ENCODE data around the gene CARD8.

DNA sequence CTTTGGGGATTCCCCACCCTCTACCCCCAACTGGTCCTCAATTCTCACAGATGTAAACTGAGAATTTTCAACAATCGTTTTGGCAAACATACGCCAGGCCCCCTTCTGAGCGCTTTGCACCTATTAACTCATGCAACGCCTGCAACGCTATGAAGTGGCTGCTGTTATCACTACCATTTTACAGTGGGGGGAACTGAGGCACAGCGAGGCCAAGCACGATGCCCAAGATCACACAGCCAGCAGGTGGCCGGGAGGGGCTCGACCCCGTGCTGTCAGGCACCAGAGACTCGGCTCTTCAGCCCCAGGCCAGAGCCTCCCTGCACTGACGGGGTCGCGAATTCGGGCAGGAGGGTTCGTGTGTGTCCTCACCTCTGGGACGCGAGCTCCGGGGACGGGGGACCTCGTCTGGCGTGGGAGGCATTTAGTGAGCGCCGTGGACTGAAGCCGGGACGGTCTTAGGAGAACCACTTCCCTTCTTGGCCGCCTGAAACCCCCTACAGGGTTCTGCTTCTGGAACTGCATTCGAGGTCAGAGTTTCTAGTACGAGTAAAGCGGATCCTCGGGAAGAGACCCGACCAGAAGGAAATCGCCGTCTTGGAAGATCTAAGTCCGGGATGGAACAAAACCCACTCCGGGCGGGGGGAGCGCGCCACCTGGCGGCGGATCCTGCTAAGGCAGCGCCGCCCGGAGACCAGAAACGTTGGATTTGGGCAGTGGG lies 35.2 kb upstream of the CARD8 start:
- TF ChIP-seq MXI1 (IDR thresholded peaks at IDR 0.05; ENCODE audit: low read depth, low read length) (no peak), EZH2 (IDR thresholded peaks at IDR 0.05; ENCODE audit: borderline replicate concordance, control insufficient read depth, low read depth, low read length) (no peak), YY1 (IDR thresholded peaks at IDR 0.05; ENCODE audit: low read depth, low read length) (peak; percentile 60; the same call in 1 of the 2 replicates), SP1 (IDR thresholded peaks at IDR 0.05; ENCODE audit: low read depth, low read length) (no peak), RB1 (IDR thresholded peaks at IDR 0.05; ENCODE audit: borderline replicate concordance) (no peak), HCFC1 (IDR thresholded peaks at IDR 0.05; ENCODE audit: low read length) (no peak), POU2F2 (IDR thresholded peaks at IDR 0.05; ENCODE audit: borderline replicate concordance, low read depth, low read length) (no peak), POLR2A (IDR thresholded peaks at IDR 0.05; ENCODE audit: low read depth, low read length) (no peak), FOXM1 (IDR thresholded peaks at IDR 0.05; ENCODE audit: low read depth, low read length) (no peak), JUNB (IDR thresholded peaks at IDR 0.05) (no peak), GABPA (IDR thresholded peaks at IDR 0.05; ENCODE audit: low read depth) (no peak)
- TF ChIP-seq, protein P1, sequence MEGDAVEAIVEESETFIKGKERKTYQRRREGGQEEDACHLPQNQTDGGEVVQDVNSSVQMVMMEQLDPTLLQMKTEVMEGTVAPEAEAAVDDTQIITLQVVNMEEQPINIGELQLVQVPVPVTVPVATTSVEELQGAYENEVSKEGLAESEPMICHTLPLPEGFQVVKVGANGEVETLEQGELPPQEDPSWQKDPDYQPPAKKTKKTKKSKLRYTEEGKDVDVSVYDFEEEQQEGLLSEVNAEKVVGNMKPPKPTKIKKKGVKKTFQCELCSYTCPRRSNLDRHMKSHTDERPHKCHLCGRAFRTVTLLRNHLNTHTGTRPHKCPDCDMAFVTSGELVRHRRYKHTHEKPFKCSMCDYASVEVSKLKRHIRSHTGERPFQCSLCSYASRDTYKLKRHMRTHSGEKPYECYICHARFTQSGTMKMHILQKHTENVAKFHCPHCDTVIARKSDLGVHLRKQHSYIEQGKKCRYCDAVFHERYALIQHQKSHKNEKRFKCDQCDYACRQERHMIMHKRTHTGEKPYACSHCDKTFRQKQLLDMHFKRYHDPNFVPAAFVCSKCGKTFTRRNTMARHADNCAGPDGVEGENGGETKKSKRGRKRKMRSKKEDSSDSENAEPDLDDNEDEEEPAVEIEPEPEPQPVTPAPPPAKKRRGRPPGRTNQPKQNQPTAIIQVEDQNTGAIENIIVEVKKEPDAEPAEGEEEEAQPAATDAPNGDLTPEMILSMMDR (IDR thresholded peaks at IDR 0.05 in 2 of 3, conservative IDR thresholded peaks at IDR 0.05 in 1 of 3; ENCODE audit: control insufficient read depth in 2 of 3, extremely low read depth in 1 of 3, insufficient read depth in 1 of 3, low read depth in 3 of 3, low read length in 3 of 3), result peak; percentile 84 to 97 (median 96)
- TF ChIP-seq, protein P2, sequence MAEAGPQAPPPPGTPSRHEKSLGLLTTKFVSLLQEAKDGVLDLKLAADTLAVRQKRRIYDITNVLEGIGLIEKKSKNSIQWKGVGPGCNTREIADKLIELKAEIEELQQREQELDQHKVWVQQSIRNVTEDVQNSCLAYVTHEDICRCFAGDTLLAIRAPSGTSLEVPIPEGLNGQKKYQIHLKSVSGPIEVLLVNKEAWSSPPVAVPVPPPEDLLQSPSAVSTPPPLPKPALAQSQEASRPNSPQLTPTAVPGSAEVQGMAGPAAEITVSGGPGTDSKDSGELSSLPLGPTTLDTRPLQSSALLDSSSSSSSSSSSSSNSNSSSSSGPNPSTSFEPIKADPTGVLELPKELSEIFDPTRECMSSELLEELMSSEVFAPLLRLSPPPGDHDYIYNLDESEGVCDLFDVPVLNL (IDR thresholded peaks at IDR 0.05; ENCODE audit: low read depth, low read length), result no peak
- TF ChIP-seq, protein P3, sequence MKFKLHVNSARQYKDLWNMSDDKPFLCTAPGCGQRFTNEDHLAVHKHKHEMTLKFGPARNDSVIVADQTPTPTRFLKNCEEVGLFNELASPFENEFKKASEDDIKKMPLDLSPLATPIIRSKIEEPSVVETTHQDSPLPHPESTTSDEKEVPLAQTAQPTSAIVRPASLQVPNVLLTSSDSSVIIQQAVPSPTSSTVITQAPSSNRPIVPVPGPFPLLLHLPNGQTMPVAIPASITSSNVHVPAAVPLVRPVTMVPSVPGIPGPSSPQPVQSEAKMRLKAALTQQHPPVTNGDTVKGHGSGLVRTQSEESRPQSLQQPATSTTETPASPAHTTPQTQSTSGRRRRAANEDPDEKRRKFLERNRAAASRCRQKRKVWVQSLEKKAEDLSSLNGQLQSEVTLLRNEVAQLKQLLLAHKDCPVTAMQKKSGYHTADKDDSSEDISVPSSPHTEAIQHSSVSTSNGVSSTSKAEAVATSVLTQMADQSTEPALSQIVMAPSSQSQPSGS (IDR thresholded peaks at IDR 0.05; ENCODE audit: low read length), result no peak

All from GM12878 (cell line).